HL-60/S4 treated with retinoic acid at 250 ng/mL for 4 days and 3 days (cell line): ENCODE results near the gene HHAT.
"Not testable (repeated sequence)": the region's sequence is repeated elsewhere in the genome, so short reads cannot be mapped to it uniquely, and the experiment has no call there.

ENCODE experiments used
- in situ Hi-C: fragments of 300-500 bp; cut with MboI; formaldehyde crosslinking; loops from 2 replicates; pipeline ENCODE4 v1.7.0; 2022; ENCODE audit warnings: low sequenced_read_pairs

Gene HHAT

DNA sequence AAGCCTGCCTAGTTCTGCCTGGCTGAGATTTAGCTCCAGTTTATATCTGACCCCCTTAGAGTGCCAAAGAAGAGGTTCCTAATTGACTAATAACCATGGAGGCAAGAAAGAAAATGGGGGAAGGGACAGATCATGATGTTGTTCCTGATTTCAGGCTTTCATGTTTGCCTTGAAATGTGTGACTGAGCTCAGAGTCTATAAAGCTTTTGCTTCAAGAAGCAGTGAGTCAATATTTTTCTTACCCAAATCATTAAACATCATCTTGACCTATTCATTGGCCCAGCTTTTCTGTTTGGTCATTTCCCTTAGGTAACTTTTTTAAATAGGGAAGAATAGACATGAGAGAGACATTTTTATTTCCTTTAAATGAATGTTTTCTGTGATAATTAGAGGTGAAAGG lies 55.9 kb downstream of the HHAT start:
- in situ Hi-C loops: no loop called here

DNA sequence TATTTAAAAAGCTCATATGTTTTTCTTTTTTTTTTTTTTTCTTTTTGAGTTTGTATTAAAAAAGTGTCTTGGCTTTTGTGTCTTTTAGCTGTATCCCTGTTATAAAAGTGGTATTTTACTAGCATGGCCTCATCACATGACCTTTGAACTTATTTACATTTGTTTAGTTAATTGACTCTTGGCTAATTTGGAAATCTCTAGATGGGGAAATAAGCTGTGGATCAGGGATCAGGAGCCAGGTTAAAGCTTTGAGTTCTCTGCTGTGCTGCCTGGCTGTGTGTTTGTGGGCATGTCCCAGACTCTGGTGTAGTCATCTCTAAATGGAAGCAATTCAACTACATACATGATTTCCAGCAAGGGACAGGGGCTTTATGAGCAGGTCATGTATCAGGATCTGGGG lies 56.5 kb downstream of the HHAT start:
- in situ Hi-C loops: no loop called here

DNA sequence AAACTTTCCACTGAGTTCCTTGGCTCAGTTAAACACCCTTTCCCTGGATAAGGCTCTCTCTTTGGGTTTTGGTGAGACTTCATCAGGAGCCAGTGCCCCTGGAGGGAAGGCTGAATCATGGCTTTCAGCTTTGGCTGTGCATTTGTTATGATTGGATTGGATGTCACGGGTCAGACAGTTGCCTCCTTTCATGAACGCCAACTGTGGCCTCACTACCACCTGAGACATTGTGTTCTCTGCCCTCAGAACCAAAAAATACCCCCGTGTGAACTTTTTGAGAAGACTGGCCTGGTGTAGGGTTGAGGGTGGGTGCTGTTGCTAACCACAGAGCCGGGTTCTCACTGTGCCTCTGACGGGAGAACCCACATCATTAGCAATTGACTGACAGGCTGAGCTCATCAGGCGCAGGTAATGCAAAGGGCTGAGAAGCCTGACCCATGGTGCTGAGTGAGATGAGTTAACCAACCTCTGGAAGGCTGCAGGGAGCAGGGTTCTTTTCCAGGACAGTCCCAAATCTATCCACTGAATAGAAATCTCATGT lies 65.6 kb downstream of the HHAT start:
- in situ Hi-C loops: no loop called here

DNA sequence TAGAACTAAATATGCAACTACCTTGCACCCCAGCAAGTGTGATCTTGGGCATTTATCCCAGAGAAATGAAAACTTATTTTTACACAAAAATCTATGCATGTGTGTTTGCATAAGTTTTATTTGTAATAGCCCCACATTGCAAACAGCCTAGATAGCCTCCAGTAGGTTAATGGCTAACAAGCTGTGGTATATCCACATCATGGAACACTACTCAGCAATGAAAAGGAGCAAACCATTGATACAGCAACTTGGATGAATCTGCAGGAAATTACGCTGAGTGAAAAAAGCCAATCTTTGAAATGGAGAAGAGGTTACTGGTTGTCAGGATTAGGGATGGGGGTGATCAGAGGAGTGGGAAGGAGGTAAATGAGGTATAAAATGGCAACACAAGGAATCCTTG lies 67.8 kb downstream of the HHAT start:
- in situ Hi-C loops: no loop called here

DNA sequence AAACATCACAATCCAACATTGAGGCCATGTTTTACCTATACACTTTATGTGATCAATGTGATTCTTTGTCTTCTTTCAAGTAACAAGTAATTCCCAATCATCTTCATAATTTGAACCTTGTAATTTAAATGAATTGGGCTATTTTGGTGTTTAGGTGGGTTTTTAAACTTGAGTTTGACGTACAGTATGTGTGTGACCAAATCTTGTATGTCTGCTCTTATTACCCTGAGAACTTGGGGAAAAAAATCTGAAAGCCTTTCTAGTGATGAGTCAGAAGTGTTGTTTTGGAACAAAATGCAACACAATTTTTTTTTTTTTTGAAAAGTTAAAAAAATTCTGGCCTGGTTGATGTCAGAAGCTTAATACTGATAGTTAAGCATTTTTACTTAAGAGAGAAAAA lies 68.5 kb downstream of the HHAT start:
- in situ Hi-C loops: no loop called here

DNA sequence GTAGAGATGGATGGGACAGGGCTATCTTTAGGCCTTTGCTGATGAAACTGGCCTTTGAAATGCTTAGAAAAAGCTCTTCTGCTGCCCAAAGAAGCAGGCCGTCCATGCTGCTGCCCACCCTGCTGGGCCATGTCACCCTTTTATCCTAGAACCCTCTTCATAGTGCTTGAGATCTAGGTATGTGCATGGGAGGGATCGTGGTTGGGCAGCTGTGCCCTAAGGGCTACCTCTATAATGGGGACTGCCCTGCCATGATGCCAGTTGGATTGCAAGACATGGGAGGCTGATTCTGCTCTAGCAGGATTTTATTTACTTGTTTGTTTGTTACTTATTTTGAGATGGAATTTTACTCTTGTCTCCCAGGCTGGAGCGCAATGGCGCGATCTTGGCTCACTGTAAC lies 69.0 kb downstream of the HHAT start:
- in situ Hi-C loops: no loop called here

DNA sequence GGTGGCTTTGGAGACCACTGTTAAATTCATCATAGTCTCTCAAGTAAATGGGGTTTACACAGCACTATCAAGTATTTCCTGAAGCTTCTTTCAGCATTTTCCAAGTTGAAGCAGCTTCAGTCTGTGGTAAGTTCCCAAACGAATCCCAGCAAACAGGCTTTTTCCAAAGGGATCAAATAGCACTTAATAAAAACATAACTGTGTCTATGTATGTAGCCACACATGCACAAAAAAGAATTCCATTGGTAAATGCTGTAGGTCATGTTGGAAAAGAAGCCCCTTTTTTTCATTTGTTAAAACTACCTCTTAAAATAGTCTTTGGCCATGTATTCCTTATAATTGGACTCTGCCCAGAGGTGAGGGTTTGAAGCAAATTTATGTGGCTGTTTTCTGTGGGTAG lies 69.8 kb downstream of the HHAT start:
- in situ Hi-C loops: no loop called here

DNA sequence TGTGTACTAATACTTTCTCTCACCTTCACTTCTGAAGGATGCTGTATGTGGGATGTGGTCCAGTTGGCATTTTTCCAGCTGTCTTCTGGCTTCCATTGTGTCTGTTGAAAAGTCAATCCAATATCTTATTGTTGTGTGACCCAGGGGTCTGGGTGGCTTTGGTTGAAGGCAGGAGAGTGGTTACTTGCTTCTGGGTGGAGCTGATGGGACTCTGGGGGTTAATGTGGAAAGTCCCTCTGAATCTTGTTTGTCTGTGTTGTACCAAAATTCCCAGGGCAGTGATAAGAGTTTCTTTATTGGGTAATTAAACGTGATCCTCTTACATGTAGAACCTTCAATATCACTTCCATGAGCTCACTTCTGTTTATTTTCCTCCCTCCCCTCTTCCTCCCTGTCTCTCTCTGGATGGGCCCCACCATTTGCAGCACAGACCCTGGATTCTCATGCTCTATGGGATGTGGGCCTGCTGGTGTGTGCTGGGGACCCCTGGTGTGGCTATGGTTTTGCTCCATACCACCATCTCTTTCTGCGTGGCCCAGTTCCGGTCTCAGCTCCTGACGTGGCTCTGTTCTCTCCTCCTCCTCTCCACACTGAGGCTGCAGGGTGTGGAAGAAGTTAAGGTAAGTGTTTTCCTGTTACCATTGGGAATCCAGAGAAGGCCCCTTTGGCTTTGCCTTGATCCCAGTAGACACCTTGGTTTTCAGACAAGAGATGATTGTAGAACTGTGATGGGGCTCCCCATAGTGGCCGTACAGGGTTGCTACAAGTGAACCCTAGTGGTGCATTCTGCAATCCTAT lies 71.5 kb downstream of the HHAT start:
- in situ Hi-C loops: no loop called here

DNA sequence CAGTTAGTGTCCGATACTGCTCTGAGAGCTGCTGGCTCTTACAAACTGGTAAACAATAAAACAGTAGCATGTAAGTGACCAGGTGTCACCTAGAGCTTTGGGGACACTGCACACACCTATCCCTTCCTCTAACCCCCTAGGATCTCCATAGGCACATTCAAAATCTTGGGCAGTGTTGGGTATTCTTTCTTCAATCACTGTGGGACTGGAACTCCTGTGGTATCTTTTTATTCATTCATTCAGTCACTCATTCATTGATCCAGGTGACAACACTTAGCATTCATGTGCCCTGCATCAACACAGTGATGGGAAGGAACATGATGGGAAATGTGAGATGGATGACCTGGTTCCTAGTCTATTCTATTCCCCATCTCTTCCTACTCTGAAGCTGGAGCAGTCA lies 73.9 kb downstream of the HHAT start:
- in situ Hi-C loops: no loop called here

DNA sequence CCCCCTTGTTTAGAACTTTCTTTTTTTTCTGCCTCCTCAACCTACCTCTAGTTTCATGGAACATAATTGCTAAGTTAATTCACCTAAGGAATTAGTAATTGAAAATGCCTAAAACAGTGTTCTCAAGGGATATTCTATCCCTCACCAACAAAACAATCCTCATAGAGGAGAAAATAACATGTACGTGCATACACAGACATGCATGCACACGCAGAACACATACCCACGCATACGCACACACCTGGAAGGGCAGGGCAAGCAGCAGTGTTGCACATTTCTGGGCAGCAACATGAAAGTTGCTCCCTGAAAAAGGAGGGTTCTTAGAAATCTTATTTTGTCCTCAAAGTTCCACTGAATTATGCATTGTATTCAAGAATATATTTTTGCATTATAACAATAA lies 76.6 kb downstream of the HHAT start:
- in situ Hi-C loops: no loop called here

DNA sequence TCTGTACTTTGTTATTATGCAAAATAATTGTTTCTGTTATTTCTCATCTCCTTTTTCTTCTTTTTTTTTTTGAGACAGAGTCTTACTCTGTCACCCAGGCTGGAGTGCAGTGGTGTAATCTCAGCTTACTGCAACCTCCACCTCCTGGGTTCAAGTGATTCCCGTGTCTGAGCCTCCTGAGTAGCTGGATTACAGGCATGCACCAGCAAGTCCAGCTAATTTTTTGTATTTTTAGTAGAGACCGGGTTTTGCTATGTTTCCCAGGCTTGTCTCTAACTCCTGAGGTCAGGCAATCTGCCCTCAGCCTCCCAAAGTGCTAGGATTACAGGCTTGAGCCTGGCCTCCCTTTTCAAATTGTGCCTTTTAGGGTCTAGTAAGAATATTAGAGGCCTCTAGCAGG lies 77.6 kb downstream of the HHAT start:
- in situ Hi-C loops: not testable (repeated sequence)

DNA sequence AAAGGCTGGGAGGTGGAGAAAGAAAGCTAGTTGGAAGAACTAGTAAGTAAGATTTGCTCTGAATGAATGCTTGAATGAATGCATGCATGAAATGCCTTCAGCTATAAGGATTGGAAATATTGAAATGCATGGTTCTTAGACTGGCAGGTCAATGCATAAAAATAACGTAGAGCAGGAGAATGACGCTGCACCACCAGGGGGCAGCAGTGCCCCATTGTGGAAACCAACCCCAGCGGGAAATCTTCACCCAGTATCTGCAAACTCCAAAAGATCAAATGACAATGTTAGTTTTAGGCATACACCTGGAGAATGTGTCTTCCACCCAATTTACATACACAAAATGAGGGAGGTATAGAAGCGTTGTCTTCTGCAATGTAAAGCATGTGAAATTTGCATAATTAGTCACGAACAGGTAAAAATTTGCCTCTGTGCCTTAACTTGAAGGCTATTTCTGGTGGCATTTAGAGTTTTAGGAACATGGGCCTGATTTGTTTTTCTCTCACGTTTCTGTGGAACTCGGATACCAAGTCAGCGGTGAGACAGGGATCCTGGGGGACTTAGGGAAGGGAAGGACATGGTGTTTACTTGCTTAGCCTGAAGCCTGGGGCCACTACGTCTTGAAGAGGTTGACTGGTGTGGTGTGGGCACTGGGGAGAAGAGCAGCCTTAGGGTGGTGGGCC lies 78.6 kb downstream of the HHAT start:
- in situ Hi-C loops: no loop called here

DNA sequence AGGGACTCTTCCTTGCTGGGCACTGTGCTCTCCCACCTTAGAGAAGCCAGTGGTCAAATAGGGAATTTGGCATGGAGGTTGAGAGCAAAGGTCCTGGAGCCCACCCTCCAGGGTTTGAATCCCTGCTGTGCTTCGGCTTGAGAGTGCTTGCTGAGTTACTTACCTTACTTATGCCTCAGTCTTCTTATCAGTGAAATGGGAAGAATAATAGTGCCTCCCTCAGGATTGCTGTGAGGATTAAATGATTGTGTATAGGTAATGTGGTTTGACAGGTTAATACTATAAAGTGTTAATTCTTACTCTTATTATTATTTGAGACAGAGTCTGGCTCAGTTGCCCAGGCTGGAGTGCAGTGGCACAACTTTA lies 79.2 kb downstream of the HHAT start:
- in situ Hi-C loops: no loop called here

DNA sequence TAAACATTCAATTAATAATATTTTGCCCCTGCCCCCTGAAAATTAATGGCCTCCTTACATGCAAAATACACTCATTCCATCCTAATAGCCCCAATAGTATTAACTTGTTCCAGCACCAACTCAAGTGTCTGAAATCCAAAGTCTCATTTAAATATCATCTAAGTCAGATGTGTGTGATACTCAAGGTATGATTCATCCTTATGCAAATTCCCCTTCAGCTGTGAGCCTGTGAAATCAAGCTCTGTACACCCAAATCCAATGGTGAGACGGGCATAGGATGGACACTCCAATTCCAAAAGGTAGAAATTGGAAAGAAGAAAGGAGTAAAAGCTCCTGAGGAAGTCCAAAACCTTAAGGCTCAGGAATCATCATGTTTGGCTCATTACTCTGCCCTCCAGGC lies 83.5 kb downstream of the HHAT start:
- in situ Hi-C loops: no loop called here

DNA sequence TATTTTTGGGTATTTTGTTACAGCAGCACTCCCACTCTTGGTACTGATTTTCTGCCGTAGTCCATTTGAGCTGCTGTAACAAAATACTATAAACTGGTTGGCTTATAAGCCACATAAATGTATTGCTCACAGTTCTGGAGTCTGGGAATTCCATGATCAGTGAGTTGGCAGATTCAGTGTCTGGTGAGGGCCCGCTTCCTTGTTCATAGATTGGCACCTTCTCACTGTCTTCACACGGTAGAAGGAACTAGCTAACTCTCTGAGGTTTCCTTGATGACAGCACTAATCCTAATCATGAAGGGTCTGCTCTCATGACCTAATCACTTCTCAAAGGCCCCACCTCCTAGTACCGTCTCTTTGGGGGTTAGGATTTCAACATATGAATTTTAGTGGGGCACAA lies 85.2 kb downstream of the HHAT start:
- in situ Hi-C loops: no loop called here

DNA sequence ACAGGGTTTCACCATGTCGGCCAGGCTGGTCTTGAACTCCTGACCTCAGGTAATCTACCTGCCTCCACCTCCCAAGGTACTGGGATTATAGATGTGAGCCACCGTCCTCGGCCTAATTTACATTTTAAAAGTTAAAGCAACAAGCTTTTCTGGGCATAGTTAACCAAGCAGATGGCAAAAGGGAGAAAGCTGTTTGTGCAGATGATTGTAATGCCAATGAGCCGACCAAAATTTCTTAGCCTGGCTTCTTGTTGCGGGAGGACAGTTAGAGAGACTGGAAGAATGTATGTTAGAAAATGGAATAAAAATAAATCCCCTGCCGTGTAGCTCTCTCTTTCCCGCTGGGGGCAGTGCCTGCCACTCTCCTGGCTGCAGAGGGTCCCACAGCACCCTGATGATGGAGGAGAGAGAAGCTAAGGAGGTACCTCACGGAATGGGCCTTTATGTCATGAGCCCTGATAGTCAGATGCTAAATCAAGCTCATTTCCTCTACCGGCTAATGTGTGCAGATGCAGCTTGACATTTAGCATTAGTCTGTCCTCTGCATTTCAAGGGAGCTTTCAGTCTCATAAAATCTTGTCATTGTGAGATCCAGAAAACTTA lies 87.2 kb downstream of the HHAT start:
- in situ Hi-C loops: no loop called here

DNA sequence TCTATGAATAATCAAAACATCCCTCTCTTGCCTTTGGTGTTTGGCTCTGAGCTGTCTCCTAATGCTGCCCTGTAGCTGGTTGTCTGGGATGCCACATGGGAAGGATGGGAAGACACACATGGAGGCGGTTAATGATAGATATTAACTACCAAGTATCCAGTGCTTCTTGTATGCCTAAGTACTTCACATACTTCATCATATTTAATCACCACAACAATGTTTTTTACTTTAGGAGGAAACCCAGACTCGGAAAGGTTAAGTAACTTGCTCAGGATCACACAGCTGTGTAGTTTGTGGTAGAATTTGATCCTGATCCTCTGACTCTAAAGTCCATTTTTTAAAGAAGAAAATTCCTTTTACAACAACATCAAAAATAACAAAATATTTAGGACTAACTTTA lies 88.0 kb downstream of the HHAT start:
- in situ Hi-C loops: no loop called here

DNA sequence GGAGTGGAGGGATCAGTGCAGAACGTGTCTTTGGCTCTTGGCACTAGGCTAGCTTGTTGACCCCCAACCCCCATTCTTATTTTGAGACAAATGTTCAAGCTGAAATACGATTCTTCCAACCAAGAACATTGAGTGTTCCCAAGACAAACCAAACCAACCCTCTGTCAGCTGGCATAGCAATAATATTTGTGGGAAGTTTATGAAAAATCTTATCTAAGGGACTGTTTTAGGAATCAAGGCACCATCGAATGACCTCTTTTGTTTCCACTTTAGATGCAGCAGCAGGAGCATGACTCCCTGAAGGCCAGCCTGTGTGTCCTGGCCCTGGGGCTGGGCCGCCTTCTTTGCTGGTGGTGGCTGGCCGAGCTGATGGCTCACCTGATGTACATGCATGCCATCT lies 89.2 kb downstream of the HHAT start:
- in situ Hi-C loops: no loop called here

DNA sequence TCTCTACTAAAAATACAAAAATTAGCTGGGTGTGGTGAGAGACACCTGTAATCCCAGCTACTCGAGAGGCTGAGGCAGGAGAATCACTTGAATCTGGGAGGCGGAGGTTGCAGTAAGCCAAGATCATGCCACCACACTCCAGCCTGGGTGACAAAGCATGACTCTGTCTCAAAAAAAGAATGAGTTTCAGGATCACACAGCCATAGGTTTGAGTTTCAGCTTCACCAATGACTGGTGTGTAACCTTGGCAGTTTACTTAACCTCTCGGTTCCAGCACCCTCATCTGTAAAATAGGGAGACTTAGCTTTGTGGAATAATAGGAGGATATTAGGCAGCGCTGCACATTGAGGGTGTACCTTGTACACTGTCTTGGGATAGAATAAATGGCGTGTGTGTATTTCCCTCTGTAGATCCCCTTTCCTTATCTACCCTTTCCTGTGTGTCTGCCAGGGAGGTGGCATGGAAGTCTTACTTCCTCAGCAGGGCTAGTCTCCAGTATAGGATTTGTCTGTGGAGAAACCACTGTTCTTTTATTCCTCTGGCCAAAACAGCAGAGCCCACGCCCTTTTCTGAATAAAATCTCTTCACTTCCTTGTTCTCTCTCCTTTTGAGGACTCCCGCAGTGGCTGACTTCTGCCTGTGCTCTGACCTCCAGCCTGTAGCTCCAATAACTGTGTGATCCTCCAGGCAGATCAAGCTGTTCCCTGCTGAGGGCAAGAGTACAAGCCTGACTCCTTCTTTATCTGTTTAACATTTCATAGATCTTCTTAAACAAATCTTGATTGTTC lies 90.4 kb downstream of the HHAT start:
- in situ Hi-C loops: no loop called here

DNA sequence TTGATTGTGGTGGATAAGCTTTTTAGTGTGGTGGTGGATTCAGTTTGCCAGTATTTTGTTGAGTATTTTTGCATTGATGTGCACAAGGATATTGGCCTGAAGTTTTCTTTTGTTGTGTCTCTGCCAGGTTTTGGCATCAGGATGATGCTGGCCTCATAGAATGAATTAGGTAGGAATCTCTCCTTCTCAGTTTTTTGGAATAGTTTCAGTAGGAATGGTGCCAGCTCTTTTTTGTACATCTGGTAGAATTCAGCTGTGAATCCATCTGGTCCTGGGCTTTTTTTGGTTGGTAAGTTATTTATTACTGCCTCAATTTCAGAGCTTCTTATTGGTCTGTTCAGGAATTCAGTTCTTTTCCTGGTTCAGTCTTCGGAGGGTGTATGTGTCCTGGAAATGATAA lies 98.0 kb downstream of the HHAT start:
- in situ Hi-C loops: not testable (repeated sequence)

DNA sequence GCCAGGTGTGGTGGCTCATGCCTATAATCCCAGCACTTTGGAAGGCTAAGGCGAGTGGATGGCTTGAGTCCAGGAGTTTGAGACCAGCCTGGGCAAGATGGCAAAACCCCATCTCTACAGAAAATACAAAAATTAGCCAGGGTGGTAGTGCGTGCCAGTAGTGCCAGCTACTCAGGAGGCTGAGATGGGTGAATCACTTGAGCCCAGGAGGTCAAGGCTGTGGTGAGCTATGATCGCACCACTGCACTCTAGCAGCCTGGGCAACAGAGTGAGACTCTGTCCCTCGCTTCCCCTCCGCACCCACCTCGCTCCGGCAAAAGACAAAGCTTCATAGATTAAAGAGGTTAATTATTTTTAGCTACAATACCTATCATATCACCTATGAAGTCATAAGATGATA lies 100.0 kb downstream of the HHAT start:
- in situ Hi-C loops: no loop called here
